Neutrophil (primary cell): ENCODE data around the gene ITGB5.

ENCODE experiments used
- H3K27ac ChIP-seq: fragments of 200-600 bp; sonication (generic); 2 replicates; pipeline ENCODE4 v1.5.1; 2016; ENCODE audit warnings: mild to moderate bottlenecking, moderate library complexity
- H3K27me3 ChIP-seq: fragments of 200-600 bp; sonication (generic); 2 replicates; pipeline ENCODE4 v1.6.0; 2016; ENCODE audit warnings: mild to moderate bottlenecking
- H3K36me3 ChIP-seq: fragments of 200-600 bp; sonication (generic); 2 replicates; pipeline ENCODE4 v1.5.1; 2017
- H3K4me1 ChIP-seq, 2 experiments: fragments of 200-600 bp in 1 of 2; sonication (generic) in 1 of 2; 1 replicate in 1 of 2; 2 replicates in 1 of 2; pipeline versions ENCODE4 v1.5.1 to v1.6.1; 2013 to 2016; ENCODE audit warnings: low read depth in 1 of 2, low read length in 1 of 2, mild to moderate bottlenecking in 1 of 2, moderate library complexity in 1 of 2; ENCODE audit not compliant: control insufficient read depth in 1 of 2, insufficient read depth in 1 of 2
- H3K4me3 ChIP-seq, 2 experiments: fragments of 200-600 bp in 1 of 2; sonication (generic) in 1 of 2; 1 replicate in 1 of 2; 2 replicates in 1 of 2; pipeline ENCODE4 v1.5.1; 2013 to 2016; ENCODE audit warnings: low read depth in 1 of 2, low read length in 1 of 2, mild to moderate bottlenecking in 1 of 2, moderate library complexity in 1 of 2
- H3K9me3 ChIP-seq: fragments of 200-600 bp; sonication (generic); 2 replicates; pipeline ENCODE4 v1.5.1; 2016
- TF ChIP-seq, protein P1 (sequence below): fragments of 200-600 bp; sonication (generic); IDR thresholded peaks from 2 replicates; pipeline ENCODE4 v1.5.1; 2016; ENCODE audit warnings: antibody characterized with exemption

The ITGB5 gene

GRCh38 chr3:124878561-124879336 lies 8.4 kb downstream of the ITGB5 start:
- no peaks in the 10 kb centered on the region for H3K9me3 ChIP-seq
- H3K36me3 ChIP-seq = no peaks in the 10 kb centered on the region
- H3K4me1 ChIP-seq = no peaks in the 10 kb centered on the region
- H3K4me3 ChIP-seq = no peak overlapping the region
- H3K27me3 ChIP-seq = peaks cover 26% of the 10 kb centered on the region
- TF ChIP-seq, protein P1, sequence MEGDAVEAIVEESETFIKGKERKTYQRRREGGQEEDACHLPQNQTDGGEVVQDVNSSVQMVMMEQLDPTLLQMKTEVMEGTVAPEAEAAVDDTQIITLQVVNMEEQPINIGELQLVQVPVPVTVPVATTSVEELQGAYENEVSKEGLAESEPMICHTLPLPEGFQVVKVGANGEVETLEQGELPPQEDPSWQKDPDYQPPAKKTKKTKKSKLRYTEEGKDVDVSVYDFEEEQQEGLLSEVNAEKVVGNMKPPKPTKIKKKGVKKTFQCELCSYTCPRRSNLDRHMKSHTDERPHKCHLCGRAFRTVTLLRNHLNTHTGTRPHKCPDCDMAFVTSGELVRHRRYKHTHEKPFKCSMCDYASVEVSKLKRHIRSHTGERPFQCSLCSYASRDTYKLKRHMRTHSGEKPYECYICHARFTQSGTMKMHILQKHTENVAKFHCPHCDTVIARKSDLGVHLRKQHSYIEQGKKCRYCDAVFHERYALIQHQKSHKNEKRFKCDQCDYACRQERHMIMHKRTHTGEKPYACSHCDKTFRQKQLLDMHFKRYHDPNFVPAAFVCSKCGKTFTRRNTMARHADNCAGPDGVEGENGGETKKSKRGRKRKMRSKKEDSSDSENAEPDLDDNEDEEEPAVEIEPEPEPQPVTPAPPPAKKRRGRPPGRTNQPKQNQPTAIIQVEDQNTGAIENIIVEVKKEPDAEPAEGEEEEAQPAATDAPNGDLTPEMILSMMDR = no peak
- no peak overlapping the region for H3K27ac ChIP-seq

- Histone ChIP-seq H3K27ac (no peak overlapping the region), H3K4me1 (no peaks in the 10 kb centered on the region), H3K4me3 (no peak overlapping the region), H3K27me3 (peaks cover 15% of the 10 kb centered on the region), H3K9me3 (no peaks in the 10 kb centered on the region), H3K36me3 (no peaks in the 10 kb centered on the region)
- TF ChIP-seq, protein P1 = no peak
These were observed 9.5 kb downstream of the ITGB5 start for GRCh38 chr3:124877674-124878073.

GRCh38 chr3:124876401-124876878 lies 10.7 kb downstream of the ITGB5 start:
- H3K27me3 ChIP-seq = peaks cover 11% of the 10 kb centered on the region

GRCh38 chr3:124873226-124873625 lies 13.9 kb downstream of the ITGB5 start:
- H3K36me3 ChIP-seq = no peaks in the 10 kb centered on the region
- H3K27ac ChIP-seq = no peak overlapping the region
- H3K27me3 ChIP-seq = no peaks in the 10 kb centered on the region
- TF ChIP-seq, protein P1 = no peak
- no peak overlapping the region for H3K4me3 ChIP-seq
- no peaks in the 10 kb centered on the region for H3K9me3 ChIP-seq
- no peaks in the 10 kb centered on the region for H3K4me1 ChIP-seq

More at GRCh38 chr3:124876401-124876878, 10.7 kb downstream of the ITGB5 start:
- Histone ChIP-seq H3K36me3 (no peaks in the 10 kb centered on the region), H3K4me3 (no peak overlapping the region), H3K27ac (no peak overlapping the region), H3K4me1 (no peaks in the 10 kb centered on the region), H3K9me3 (no peaks in the 10 kb centered on the region)
- TF ChIP-seq, protein P1 = no peak

- Histone ChIP-seq H3K9me3 (no peaks in the 10 kb centered on the region), H3K27me3 (no peaks in the 10 kb centered on the region), H3K4me1 (no peaks in the 10 kb centered on the region), H3K36me3 (no peaks in the 10 kb centered on the region), H3K27ac (no peak overlapping the region), H3K4me3 (no peak overlapping the region)
- TF ChIP-seq, protein P1 = no peak
These were observed 19.7 kb downstream of the ITGB5 start for GRCh38 chr3:124867511-124867910.
